Upper lobe of right lung (tissue), 1 donor: ENCODE results near the gene SERPINA7. TPM values are rescaled to one million over a fixed set of nuclear protein-coding genes. Genes with fewer than 3 reads are reported as not detected.
"Not testable (repeated sequence)": the region's sequence is repeated elsewhere in the genome, so short reads cannot be mapped to it uniquely, and the experiment has no call there.

Experiments used
- ATAC-seq: fragments of 200-7000 bp; cut with Tn5 transposase; one replicate; pipeline ENCODE4 v1.9.1; 2020; ENCODE audit warnings: mild to moderate bottlenecking, moderate library complexity
- DNase-seq: peaks from one replicate; pipeline ENCODE4 v3.0.0-alpha.2; 2020
- H3K27ac ChIP-seq: fragments of 200-600 bp; one replicate; pipeline ENCODE4 v1.8.0; 2022
- H3K27me3 ChIP-seq: fragments of 200-600 bp; one replicate; pipeline ENCODE4 v1.8.0; 2022; ENCODE audit warnings: mild to moderate bottlenecking
- H3K36me3 ChIP-seq: fragments of 200-600 bp; one replicate; pipeline ENCODE4 v1.8.0; 2022
- H3K4me1 ChIP-seq: fragments of 200-600 bp; one replicate; pipeline ENCODE4 v1.8.0; 2022
- H3K4me3 ChIP-seq: fragments of 200-600 bp; one replicate; pipeline ENCODE4 v1.8.0; 2022; ENCODE audit warnings: mild to moderate bottlenecking
- H3K9me3 ChIP-seq: fragments of 200-600 bp; one replicate; pipeline ENCODE4 v1.8.0; 2022
- CTCF ChIP-seq: fragments of 200-600 bp; IDR thresholded peaks from one replicate; pipeline ENCODE4 v1.8.0; 2022; ENCODE audit warnings: antibody characterized with exemption
- intact Hi-C: fragments of 100-400 bp; cut with DNase I; formaldehyde crosslinking; loops from one replicate; pipeline ENCODE4 v1.11.0; 2022
- total RNA-seq: library from RNA; stranded (reverse); fragmentation: NEBNext Ultra II Directional; extraction: Animal tissue kit (Norgen Biotek cat#: 25700); gene quantifications from one replicate; pipeline ENCODE4 v1.2.1, GENCODE V29; 2021
- donor health status: DM: no; HTN: yes; CAD: no; lungs with severe emphysema.

Gene SERPINA7
- total RNA-seq, 1 donor from 2014 or later: not detected

- no peaks in the 10 kb centered on the region for H3K36me3 ChIP-seq
- DNase-seq (no peak), ATAC-seq (no peak)
- no peak overlapping the region for H3K27ac ChIP-seq
- no peaks in the 10 kb centered on the region for H3K27me3 ChIP-seq
- no peak for TF ChIP-seq CTCF
- no peak overlapping the region for H3K4me3 ChIP-seq
- no peaks in the 10 kb centered on the region for H3K9me3 ChIP-seq
- intact Hi-C loops: no loop called here
- H3K4me1 ChIP-seq: no peaks in the 10 kb centered on the region
Observed at GRCh38 chrX:106014119-106014775, 24.3 kb downstream of the SERPINA7 start.

- H3K27ac ChIP-seq: no peak overlapping the region
- no peak for TF ChIP-seq CTCF
- H3K36me3 ChIP-seq: no peaks in the 10 kb centered on the region
- no peaks in the 10 kb centered on the region for H3K4me1 ChIP-seq
- ATAC-seq: no peak
- no peak for DNase-seq
- intact Hi-C loops: no loop called here
- H3K4me3 ChIP-seq: no peak overlapping the region
- H3K9me3 ChIP-seq: no peaks in the 10 kb centered on the region
- H3K27me3 ChIP-seq: no peaks in the 10 kb centered on the region
Observed at GRCh38 chrX:106009145-106009544, 29.4 kb downstream of the SERPINA7 start.

GRCh38 chrX:106007815-106008214 lies 30.7 kb downstream of the SERPINA7 start:
- ATAC-seq: no peak
- Histone ChIP-seq H3K36me3 (no peaks in the 10 kb centered on the region), H3K9me3 (no peaks in the 10 kb centered on the region), H3K4me3 (no peak overlapping the region), H3K27ac (no peak overlapping the region), H3K4me1 (no peaks in the 10 kb centered on the region), H3K27me3 (no peaks in the 10 kb centered on the region)
- intact Hi-C loops: no loop called here
- no peak for DNase-seq
- TF ChIP-seq CTCF: no peak

GRCh38 chrX:106005684-106006083 lies 32.8 kb downstream of the SERPINA7 start:
- Histone ChIP-seq H3K27ac (no peak overlapping the region), H3K27me3 (no peaks in the 10 kb centered on the region), H3K9me3 (no peaks in the 10 kb centered on the region), H3K4me1 (no peaks in the 10 kb centered on the region), H3K4me3 (no peak overlapping the region), H3K36me3 (no peaks in the 10 kb centered on the region)
- DNase-seq (no peak), ATAC-seq (no peak)
- no peak for TF ChIP-seq CTCF
- intact Hi-C loops: no loop called here

- H3K27me3 ChIP-seq, H3K4me3 ChIP-seq, DNase-seq, intact Hi-C loops, ATAC-seq, H3K36me3 ChIP-seq, H3K9me3 ChIP-seq, H3K4me1 ChIP-seq, H3K27ac ChIP-seq: not testable (repeated sequence)
Observed at GRCh38 chrX:106000609-106001008, 37.9 kb downstream of the SERPINA7 start.

GRCh38 chrX:106000203-106000602 lies 38.3 kb downstream of the SERPINA7 start:
- Histone ChIP-seq H3K27ac (no peak overlapping the region), H3K4me1 (no peaks in the 10 kb centered on the region), H3K4me3 (no peak overlapping the region), H3K36me3 (no peaks in the 10 kb centered on the region), H3K9me3 (no peaks in the 10 kb centered on the region), H3K27me3 (no peaks in the 10 kb centered on the region)
- ATAC-seq (no peak), DNase-seq (no peak)
- no peak for TF ChIP-seq CTCF
- intact Hi-C loops: no loop called here
